Activated CD4-positive, alpha-beta T cell treated with anti-CD3 and anti-CD28 coated beads, Interleukin-2, Interleukin-4, amounts not matched to agents 100 ng/mL and 50 ng/mL, durations not matched to agents 16 hours and 8 hours (primary cell): ENCODE measurements around the gene XYLT2.
"Not testable (repeated sequence)": the region's sequence is repeated elsewhere in the genome, so short reads cannot be mapped to it uniquely, and the experiment has no call there.

Source experiments
- DNase-seq: peaks from one replicate; pipeline ENCODE4 v3.0.0-alpha.2; 2020; ENCODE audit warnings: low spot score

XYLT2 gene

GRCh38 chr17:50389534-50389933 lies 43.6 kb downstream of the XYLT2 start:
- no peak for DNase-seq

- DNase-seq = no peak
These were observed 46.7 kb downstream of the XYLT2 start for GRCh38 chr17:50392621-50393020.

- no peak for DNase-seq
These were observed 47.8 kb downstream of the XYLT2 start for GRCh38 chr17:50393700-50394099.

GRCh38 chr17:50394711-50395110 lies 48.8 kb downstream of the XYLT2 start:
- no peak for DNase-seq

GRCh38 chr17:50396261-50397110 lies 50.6 kb downstream of the XYLT2 start:
- no peak for DNase-seq

- DNase-seq = peak; percentile 94
These were observed 51.4 kb downstream of the XYLT2 start, which contains the start of gene LRRC59 for GRCh38 chr17:50397111-50397918. Gene LRRC59, minus strand, starts transcription at chr17:50397523. Its CDS starts 206 bp downstream, at chr17:50397317.

GRCh38 chr17:50397919-50398285 lies 52.0 kb downstream of the XYLT2 start:
- no peak for DNase-seq

- not testable (repeated sequence) for DNase-seq
These were observed 52.7 kb downstream of the XYLT2 start for GRCh38 chr17:50398672-50399071.

- DNase-seq = not testable (repeated sequence)
These were observed 53.7 kb downstream of the XYLT2 start for GRCh38 chr17:50399591-50399990.

GRCh38 chr17:50405351-50405750 lies 59.4 kb downstream of the XYLT2 start:
- not testable (repeated sequence) for DNase-seq

- DNase-seq = no peak
These were observed 60.7 kb downstream of the XYLT2 start for GRCh38 chr17:50406578-50406977.

- no peak for DNase-seq
These were observed 62.0 kb downstream of the XYLT2 start for GRCh38 chr17:50407921-50408320.
